ENCODE measurements around the gene PROS1.

- TF ChIP-seq CTCF (IDR thresholded peaks at IDR 0.05), result no peak
- no peak for TF ChIP-seq POLR2A (IDR thresholded peaks at IDR 0.05)
These were observed 66.6 kb downstream of the PROS1 start for GRCh38 chr3:93907132-93907531.

Measured in gastroesophageal sphincter (tissue), 3 donors.